Measurements from ENCODE around the gene UPK3A. TPM values are rescaled to one million over a fixed set of nuclear protein-coding genes. Genes with fewer than 3 reads are reported as not detected.

The UPK3A gene
- total RNA-seq = not detected
- long read RNA-seq = 0 reads

GRCh38 chr22:45284705-45285262, at the start of gene UPK3A:
Gene UPK3A (plus strand): TSS chr22:45284949. CDS start chr22:45285014, 65 bp downstream.
- WGBS (ENCODE audit: insufficient coverage, low coverage, low lambda C conversion rate, missing lambda C conversion rate) = 4% methylated on average over 24 of the region's 46 CpGs
- peak within 1 kb of the TSS in 1 of 3 donors; percentile 40 for H3K4me3 ChIP-seq
- H3K27ac ChIP-seq = no peak within 1 kb of the TSS

GRCh38 chr22:45235101-45235777, 49.5 kb upstream of the UPK3A start:
- peaks cover 0 to 21% (median 7%) of the 10 kb centered on the region in 4 donors for H3K4me1 ChIP-seq
- DNase-seq (no peak), ATAC-seq (peak; percentile 33 to 64 (median 38))
- intact Hi-C loops (cut with DNase I) = no loop called here
- no peak overlapping the region for H3K4me3 ChIP-seq
- no peaks in the 10 kb centered on the region for H3K9me3 ChIP-seq
- H3K27ac ChIP-seq = no peak overlapping the region
- TF ChIP-seq POLR2A (IDR thresholded peaks at IDR 0.05) (no peak), CTCF (IDR thresholded peaks at IDR 0.05) (no peak)
- H3K27me3 ChIP-seq = no peaks in the 10 kb centered on the region
- H3K36me3 ChIP-seq = no peaks in the 10 kb centered on the region
- WGBS (ENCODE audit: insufficient coverage, low coverage, low lambda C conversion rate, missing lambda C conversion rate) = 61% methylated on average over 8 of the region's 23 CpGs

More at GRCh38 chr22:45284705-45285262, at the start of gene UPK3A:
- ATAC-seq (peak; percentile 93 to 98 (median 96)), DNase-seq (peak; percentile 84 to 85 (median 85))
- no peak for TF ChIP-seq POLR2A (IDR thresholded peaks at IDR 0.05)
- no peak for TF ChIP-seq CTCF (IDR thresholded peaks at IDR 0.05)
- intact Hi-C loops (cut with DNase I) = no loop called here
- Histone ChIP-seq H3K36me3 (no peaks in the 10 kb centered on the region), H3K27me3 (no peaks in the 10 kb centered on the region), H3K9me3 (no peaks in the 10 kb centered on the region), H3K4me1 (peaks cover 0 to 8% (median 2%) of the 10 kb centered on the region in 4 donors)

GRCh38 chr22:45235851-45236342, 48.9 kb upstream of the UPK3A start:
- no peak overlapping the region for H3K27ac ChIP-seq
- H3K4me1 ChIP-seq = peaks cover 0 to 21% (median 7%) of the 10 kb centered on the region in 4 donors
- H3K36me3 ChIP-seq = no peaks in the 10 kb centered on the region
- no peaks in the 10 kb centered on the region for H3K9me3 ChIP-seq
- no peak for DNase-seq
- WGBS (ENCODE audit: insufficient coverage, low coverage, low lambda C conversion rate, missing lambda C conversion rate) = 96% methylated on average over 5 of the region's 20 CpGs
- no peak for TF ChIP-seq CTCF (IDR thresholded peaks at IDR 0.05)
- no peak for TF ChIP-seq POLR2A (IDR thresholded peaks at IDR 0.05)
- ATAC-seq = no peak
- H3K27me3 ChIP-seq = no peaks in the 10 kb centered on the region
- intact Hi-C loops (cut with DNase I) = no loop called here
- no peak overlapping the region for H3K4me3 ChIP-seq

GRCh38 chr22:45237065-45237990, 47.4 kb upstream of the UPK3A start:
- intact Hi-C loops (cut with DNase I) = no loop called here
- whole genome bisulfite sequencing (ENCODE audit: insufficient coverage, low coverage, low lambda C conversion rate, missing lambda C conversion rate) = 69% methylated on average over 9 of the region's 15 CpGs
- ATAC-seq (peak; percentile 31 to 71 (median 52)), DNase-seq (peak; percentile 48 to 82 (median 80))
- H3K4me1 ChIP-seq = peaks cover 0 to 21% (median 7%) of the 10 kb centered on the region in 4 donors
- H3K27me3 ChIP-seq = no peaks in the 10 kb centered on the region
- H3K9me3 ChIP-seq = no peaks in the 10 kb centered on the region
- no peak overlapping the region for H3K4me3 ChIP-seq
- H3K36me3 ChIP-seq = no peaks in the 10 kb centered on the region
- TF ChIP-seq CTCF (IDR thresholded peaks at IDR 0.05) (no peak), POLR2A (IDR thresholded peaks at IDR 0.05) (no peak)
- H3K27ac ChIP-seq = no peak overlapping the region
